ENCODE results near the gene GPATCH2L.

- TF ChIP-seq, protein P1, sequence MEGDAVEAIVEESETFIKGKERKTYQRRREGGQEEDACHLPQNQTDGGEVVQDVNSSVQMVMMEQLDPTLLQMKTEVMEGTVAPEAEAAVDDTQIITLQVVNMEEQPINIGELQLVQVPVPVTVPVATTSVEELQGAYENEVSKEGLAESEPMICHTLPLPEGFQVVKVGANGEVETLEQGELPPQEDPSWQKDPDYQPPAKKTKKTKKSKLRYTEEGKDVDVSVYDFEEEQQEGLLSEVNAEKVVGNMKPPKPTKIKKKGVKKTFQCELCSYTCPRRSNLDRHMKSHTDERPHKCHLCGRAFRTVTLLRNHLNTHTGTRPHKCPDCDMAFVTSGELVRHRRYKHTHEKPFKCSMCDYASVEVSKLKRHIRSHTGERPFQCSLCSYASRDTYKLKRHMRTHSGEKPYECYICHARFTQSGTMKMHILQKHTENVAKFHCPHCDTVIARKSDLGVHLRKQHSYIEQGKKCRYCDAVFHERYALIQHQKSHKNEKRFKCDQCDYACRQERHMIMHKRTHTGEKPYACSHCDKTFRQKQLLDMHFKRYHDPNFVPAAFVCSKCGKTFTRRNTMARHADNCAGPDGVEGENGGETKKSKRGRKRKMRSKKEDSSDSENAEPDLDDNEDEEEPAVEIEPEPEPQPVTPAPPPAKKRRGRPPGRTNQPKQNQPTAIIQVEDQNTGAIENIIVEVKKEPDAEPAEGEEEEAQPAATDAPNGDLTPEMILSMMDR (IDR thresholded peaks at IDR 0.05; ENCODE audit: insufficient read depth, low read length): no peak
- no peak for TF ChIP-seq POLR2AphosphoS5 (IDR thresholded peaks at IDR 0.05; ENCODE audit: low read depth)
- TF ChIP-seq GABPA (IDR thresholded peaks at IDR 0.05; ENCODE audit: low read depth): no peak
- TF ChIP-seq, protein P2, sequence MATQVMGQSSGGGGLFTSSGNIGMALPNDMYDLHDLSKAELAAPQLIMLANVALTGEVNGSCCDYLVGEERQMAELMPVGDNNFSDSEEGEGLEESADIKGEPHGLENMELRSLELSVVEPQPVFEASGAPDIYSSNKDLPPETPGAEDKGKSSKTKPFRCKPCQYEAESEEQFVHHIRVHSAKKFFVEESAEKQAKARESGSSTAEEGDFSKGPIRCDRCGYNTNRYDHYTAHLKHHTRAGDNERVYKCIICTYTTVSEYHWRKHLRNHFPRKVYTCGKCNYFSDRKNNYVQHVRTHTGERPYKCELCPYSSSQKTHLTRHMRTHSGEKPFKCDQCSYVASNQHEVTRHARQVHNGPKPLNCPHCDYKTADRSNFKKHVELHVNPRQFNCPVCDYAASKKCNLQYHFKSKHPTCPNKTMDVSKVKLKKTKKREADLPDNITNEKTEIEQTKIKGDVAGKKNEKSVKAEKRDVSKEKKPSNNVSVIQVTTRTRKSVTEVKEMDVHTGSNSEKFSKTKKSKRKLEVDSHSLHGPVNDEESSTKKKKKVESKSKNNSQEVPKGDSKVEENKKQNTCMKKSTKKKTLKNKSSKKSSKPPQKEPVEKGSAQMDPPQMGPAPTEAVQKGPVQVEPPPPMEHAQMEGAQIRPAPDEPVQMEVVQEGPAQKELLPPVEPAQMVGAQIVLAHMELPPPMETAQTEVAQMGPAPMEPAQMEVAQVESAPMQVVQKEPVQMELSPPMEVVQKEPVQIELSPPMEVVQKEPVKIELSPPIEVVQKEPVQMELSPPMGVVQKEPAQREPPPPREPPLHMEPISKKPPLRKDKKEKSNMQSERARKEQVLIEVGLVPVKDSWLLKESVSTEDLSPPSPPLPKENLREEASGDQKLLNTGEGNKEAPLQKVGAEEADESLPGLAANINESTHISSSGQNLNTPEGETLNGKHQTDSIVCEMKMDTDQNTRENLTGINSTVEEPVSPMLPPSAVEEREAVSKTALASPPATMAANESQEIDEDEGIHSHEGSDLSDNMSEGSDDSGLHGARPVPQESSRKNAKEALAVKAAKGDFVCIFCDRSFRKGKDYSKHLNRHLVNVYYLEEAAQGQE (IDR thresholded peaks at IDR 0.05; ENCODE audit: insufficient replicate concordance, low read depth): no peak
- no peak for TF ChIP-seq SPI1 (IDR thresholded peaks at IDR 0.05; ENCODE audit: borderline replicate concordance, low read depth)
Observed at GRCh38 chr14:76109087-76109880, 42.4 kb upstream of the GPATCH2L start.
